ENCODE data around the gene PROK1.

- no peak for TF ChIP-seq CTCF (IDR thresholded peaks at IDR 0.05; ENCODE audit: low read length)
- no peak for TF ChIP-seq EZH2 (IDR thresholded peaks at IDR 0.05; ENCODE audit: borderline replicate concordance, low read length)
These were observed 26.0 kb upstream of the PROK1 start for GRCh38 chr1:110424699-110425611.
